ENCODE data around the gene IKBKE. TPM values are rescaled to one million over a fixed set of nuclear protein-coding genes. Genes with fewer than 3 reads are reported as not detected.

Gene IKBKE
- total RNA-seq, 4 donors from 2014 or later: 5.7 to 27.0 (median 17.4) TPM

DNA sequence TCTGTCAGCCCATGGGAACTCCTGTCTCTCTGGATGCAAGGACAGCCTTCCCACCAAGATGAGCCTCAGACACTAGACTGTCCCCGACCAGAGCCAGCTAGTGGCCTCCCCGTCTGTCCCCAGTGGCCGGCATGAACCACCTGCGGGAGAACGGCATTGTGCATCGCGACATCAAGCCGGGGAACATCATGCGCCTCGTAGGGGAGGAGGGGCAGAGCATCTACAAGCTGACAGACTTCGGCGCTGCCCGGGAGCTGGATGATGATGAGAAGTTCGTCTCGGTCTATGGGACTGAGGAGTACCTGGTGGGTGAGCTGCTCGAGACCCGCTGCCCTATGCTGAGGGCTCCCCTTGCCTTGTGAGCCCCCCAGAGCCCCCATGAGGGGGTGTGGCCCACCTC is 5.8 kb downstream of the IKBKE start:
- WGBS: 91% methylated on average over 8 of the region's 17 CpGs
- no peak for TF ChIP-seq POLR2A (IDR thresholded peaks at IDR 0.05)
- H3K27ac ChIP-seq: no peak overlapping the region
- H3K4me3 ChIP-seq: no peak overlapping the region
- DNase-seq (ENCODE audit: low spot score in 2 of 2): no peak
- H3K27me3 ChIP-seq: no peaks in the 10 kb centered on the region
- no peaks in the 10 kb centered on the region for H3K9me3 ChIP-seq
- peaks cover 49% of the 10 kb centered on the region for H3K36me3 ChIP-seq
- H3K4me1 ChIP-seq: peaks cover 54% of the 10 kb centered on the region

DNA sequence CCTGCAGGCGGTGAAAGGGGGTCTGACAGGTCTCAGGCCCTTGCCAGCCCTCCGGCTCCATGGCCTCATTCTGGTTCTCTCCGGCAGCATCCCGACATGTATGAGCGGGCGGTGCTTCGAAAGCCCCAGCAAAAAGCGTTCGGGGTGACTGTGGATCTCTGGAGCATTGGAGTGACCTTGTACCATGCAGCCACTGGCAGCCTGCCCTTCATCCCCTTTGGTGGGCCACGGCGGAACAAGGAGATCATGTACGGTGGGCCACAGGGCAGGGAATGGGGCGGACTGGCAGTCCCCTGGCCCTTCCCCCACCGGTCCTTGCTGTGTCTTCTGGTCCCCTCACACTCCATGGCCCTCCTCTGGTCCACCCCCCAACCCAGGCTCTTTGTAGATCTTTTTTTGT is 6.3 kb downstream of the IKBKE start:
- H3K4me3 ChIP-seq: no peak overlapping the region
- TF ChIP-seq POLR2A (IDR thresholded peaks at IDR 0.05) (no peak), POLR2AphosphoS5 (IDR thresholded peaks at IDR 0.05) (no peak), EP300 (IDR thresholded peaks at IDR 0.05) (no peak), CTCF (IDR thresholded peaks at IDR 0.05) (no peak)
- H3K4me1 ChIP-seq: peaks cover 52% of the 10 kb centered on the region
- H3K36me3 ChIP-seq: peaks cover 49% of the 10 kb centered on the region
- DNase-seq (ENCODE audit: low spot score in 2 of 2): no peak
- H3K9me3 ChIP-seq: no peaks in the 10 kb centered on the region
- no peaks in the 10 kb centered on the region for H3K27me3 ChIP-seq
- WGBS: 94% methylated on average over 14 of the region's 14 CpGs
- no peak overlapping the region for H3K27ac ChIP-seq

- Histone ChIP-seq H3K27ac (no peak overlapping the region), H3K27me3 (no peaks in the 10 kb centered on the region), H3K4me1 (peaks cover 50% of the 10 kb centered on the region), H3K36me3 (peaks cover 49% of the 10 kb centered on the region), H3K9me3 (no peaks in the 10 kb centered on the region), H3K4me3 (no peak overlapping the region)
- no peak for DNase-seq (ENCODE audit: low spot score in 2 of 2)
- no peak for TF ChIP-seq CTCF (IDR thresholded peaks at IDR 0.05)
- TF ChIP-seq POLR2A (IDR thresholded peaks at IDR 0.05): no peak
- TF ChIP-seq EP300 (IDR thresholded peaks at IDR 0.05): no peak
- no peak for TF ChIP-seq POLR2AphosphoS5 (IDR thresholded peaks at IDR 0.05)
- WGBS: 81% methylated on average over 5 of the region's 5 CpGs
These were observed 6.8 kb downstream of the IKBKE start for GRCh38 chr1:206477110-206477509.

- DNase-seq (ENCODE audit: low spot score in 2 of 2): no peak
- peaks cover 50% of the 10 kb centered on the region for H3K4me1 ChIP-seq
- peaks cover 49% of the 10 kb centered on the region for H3K36me3 ChIP-seq
- TF ChIP-seq EP300 (IDR thresholded peaks at IDR 0.05) (no peak), POLR2AphosphoS5 (IDR thresholded peaks at IDR 0.05) (no peak), POLR2A (IDR thresholded peaks at IDR 0.05) (no peak), CTCF (IDR thresholded peaks at IDR 0.05) (no peak)
- H3K9me3 ChIP-seq: no peaks in the 10 kb centered on the region
- H3K4me3 ChIP-seq: no peak overlapping the region
- no peaks in the 10 kb centered on the region for H3K27me3 ChIP-seq
- H3K27ac ChIP-seq: no peak overlapping the region
- WGBS: 78% methylated on average over 17 of the region's 21 CpGs
These were observed 7.5 kb downstream of the IKBKE start for GRCh38 chr1:206477581-206478380.

- WGBS: 95% methylated on average over 11 of the region's 11 CpGs
- no peak overlapping the region for H3K27ac ChIP-seq
- peaks cover 54% of the 10 kb centered on the region for H3K4me1 ChIP-seq
- peaks cover 49% of the 10 kb centered on the region for H3K36me3 ChIP-seq
- TF ChIP-seq POLR2AphosphoS5 (IDR thresholded peaks at IDR 0.05) (no peak), EP300 (IDR thresholded peaks at IDR 0.05) (no peak)
- H3K4me3 ChIP-seq: no peak overlapping the region
- no peak for DNase-seq (ENCODE audit: low spot score in 2 of 2)
- no peaks in the 10 kb centered on the region for H3K27me3 ChIP-seq
- no peaks in the 10 kb centered on the region for H3K9me3 ChIP-seq
These were observed 8.5 kb downstream of the IKBKE start for GRCh38 chr1:206478746-206479145.

DNA sequence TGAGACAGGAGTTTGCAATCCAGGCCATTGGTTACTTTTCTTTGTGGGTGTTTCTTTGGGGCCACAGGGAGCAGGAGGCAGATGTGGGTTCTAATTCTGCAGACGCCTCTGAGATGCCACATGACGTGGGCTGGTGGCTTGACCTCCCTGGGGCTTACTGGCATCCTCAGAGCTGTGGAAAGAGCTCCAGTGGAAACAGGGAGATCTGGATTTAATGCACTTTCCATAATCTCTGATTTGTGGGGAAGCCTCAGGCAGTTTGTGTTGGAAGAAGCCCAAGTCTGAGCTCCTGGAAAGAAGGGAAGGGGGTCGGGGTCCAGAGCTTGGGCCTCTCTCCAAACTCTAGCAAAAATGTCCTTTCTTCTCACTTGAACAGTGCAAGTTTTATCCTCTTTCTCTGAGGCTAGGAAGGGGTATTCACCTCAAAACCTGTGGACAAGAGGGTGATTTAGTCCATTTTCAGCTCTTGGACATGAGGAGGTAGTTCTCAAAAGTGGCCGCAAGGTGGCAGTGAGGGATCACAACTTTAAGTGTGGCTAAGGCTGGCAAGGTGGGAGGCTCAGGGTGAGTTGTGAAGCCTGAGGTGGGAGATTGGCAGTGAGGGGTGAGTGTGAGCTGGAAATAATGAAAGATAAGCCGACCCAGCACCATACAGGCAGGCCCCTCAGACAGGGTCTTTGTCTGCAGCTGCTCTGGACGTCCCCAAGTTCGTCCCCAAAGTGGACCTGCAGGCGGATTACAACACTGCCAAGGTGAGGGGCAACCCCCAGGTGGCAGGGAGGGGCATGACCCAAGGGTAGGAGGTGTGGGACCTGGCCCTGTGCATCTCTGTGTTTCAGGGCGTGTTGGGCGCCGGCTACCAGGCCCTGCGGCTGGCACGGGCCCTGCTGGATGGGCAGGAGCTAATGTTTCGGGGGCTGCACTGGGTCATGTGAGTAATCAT is 9.2 kb downstream of the IKBKE start:
- H3K4me3 ChIP-seq: no peak overlapping the region
- WGBS: 51% methylated on average over 6 of the region's 14 CpGs
- no peaks in the 10 kb centered on the region for H3K27me3 ChIP-seq
- TF ChIP-seq CTCF (IDR thresholded peaks at IDR 0.05) (peak; percentile 3 to 74), POLR2AphosphoS5 (IDR thresholded peaks at IDR 0.05) (no peak), EP300 (IDR thresholded peaks at IDR 0.05) (no peak)
- no peaks in the 10 kb centered on the region for H3K9me3 ChIP-seq
- H3K4me1 ChIP-seq: peaks cover 54% of the 10 kb centered on the region
- peaks cover 42% of the 10 kb centered on the region for H3K36me3 ChIP-seq
- H3K27ac ChIP-seq: no peak overlapping the region
- DNase-seq (ENCODE audit: low spot score in 2 of 2): peak in 1 of 2 donors; percentile 83

All from suprapubic skin (tissue), 4 donors.